HepG2 (cell line): ENCODE results near the gene ESYT2. TPM values are rescaled to one million over a fixed set of nuclear protein-coding genes. Genes with fewer than 3 reads are reported as not detected.

Experiments used
- ATAC-seq: fragments of 200-7000 bp; cut with Tn5 transposase; 3 replicates; pipeline ENCODE4 v1.9.1; 2020; ENCODE audit warnings: mild to moderate bottlenecking, moderate library complexity
- BruUV-seq: library from RNA; stranded (reverse); fragments of 400-500 nt; replicated peaks from 2 replicates; lab custom pipeline; 2021; lab: Mats Ljungman, UMichigan
- CTCF ChIA-PET: fragments of 300-600 bp; formaldehyde crosslinking; extraction: SDS; loops from one replicate; lab custom pipeline; 2021; ENCODE audit warnings: low total read pairs, inconsistent platforms, low intra/inter-chr PET ratio; lab: Yijun Ruan, JAX
- POLR2A ChIA-PET: fragments of 350-600 bp; sonication (Branson Sonifier 250); formaldehyde crosslinking; loops from one replicate; lab custom pipeline; 2020; ENCODE audit warnings: antibody characterized with exemption, inconsistent platforms; lab: Yijun Ruan, JAX
- DNase-seq: peaks from one replicate; pipeline ENCODE4 v3.0.0-alpha.2; 2015; ENCODE audit warnings: low spot score
- FAIRE-seq: peaks from 3 replicates; lab custom pipeline; 2011; peaks lifted over from hg19 to GRCh38; lab: Jason Lieb, UNC
- H2AFZ ChIP-seq: one replicate; pipeline ENCODE4 v1.6.1; 2011; ENCODE audit warnings: low read length, inconsistent platforms
- H3K27ac ChIP-seq: fragments of 300-600 bp; 3 replicates; pipeline ENCODE4 v1.8.0; 2011; ENCODE audit warnings: mixed run types, mild to moderate bottlenecking, mixed read lengths, low read length, inconsistent platforms; ENCODE audit not compliant: insufficient read depth; ENCODE audit errors: extremely low read length
- H3K27me3 ChIP-seq, 2 experiments: fragments of 200-600 bp in 1 of 2; 2 replicates in 1 of 2; 3 replicates in 1 of 2; pipeline versions ENCODE4 v1.6.0 to v1.8.0; 2011; ENCODE audit warnings: low read length in 2 of 2, mild to moderate bottlenecking in 2 of 2, moderate library complexity in 2 of 2, inconsistent platforms in 1 of 2; ENCODE audit not compliant: insufficient read depth in 2 of 2, control insufficient read depth in 1 of 2
- H3K36me3 ChIP-seq, 2 experiments: fragments of 200-600 bp in 1 of 2; replicated peaks in 1 of 2; 2 replicates in 1 of 2; 3 replicates in 1 of 2; pipeline versions ENCODE4 v1.5.1 to v1.8.0; 2011; ENCODE audit warnings: low read length in 2 of 2, inconsistent platforms in 1 of 2; ENCODE audit not compliant: insufficient read depth in 2 of 2, control insufficient read depth in 1 of 2
- H3K4me1 ChIP-seq: 2 replicates; pipeline ENCODE4 v1.5.1; 2012; ENCODE audit warnings: low read length, inconsistent platforms; ENCODE audit not compliant: insufficient read depth
- H3K4me2 ChIP-seq: 2 replicates; pipeline ENCODE4 v1.6.0; 2011; ENCODE audit warnings: low read depth, low read length, inconsistent platforms
- H3K4me3 ChIP-seq, 3 experiments: fragments of 200-600 bp in 1 of 3; sonication (generic), shearing (Covaris generic) in 1 of 3; replicated peaks in 1 of 3; 2 replicates each; pipeline ENCODE4 v1.5.1; 2011 to 2016; ENCODE audit warnings: low read length in 3 of 3, inconsistent platforms in 2 of 3, low read depth in 2 of 3, mild to moderate bottlenecking in 2 of 3, control low read depth in 1 of 3, mixed read lengths in 1 of 3; ENCODE audit not compliant: insufficient read depth in 1 of 3
- H3K79me2 ChIP-seq: one replicate; pipeline ENCODE4 v1.6.1; 2011; ENCODE audit warnings: low read length, inconsistent platforms; ENCODE audit not compliant: insufficient read depth
- H3K9ac ChIP-seq: 2 replicates; pipeline ENCODE4 v1.6.0; 2011; ENCODE audit warnings: mild to moderate bottlenecking, low read depth, low read length, inconsistent platforms; ENCODE audit not compliant: insufficient read depth
- H3K9me3 ChIP-seq: 2 replicates; pipeline ENCODE4 v1.5.1; 2012; ENCODE audit warnings: mild to moderate bottlenecking, low read length
- H4K20me1 ChIP-seq: 2 replicates; pipeline ENCODE4 v1.6.0; 2011; ENCODE audit warnings: inconsistent platforms, mild to moderate bottlenecking, low read length, moderate library complexity; ENCODE audit not compliant: insufficient read depth
- GATA4 ChIP-seq: sonication (generic); IDR thresholded peaks from 2 replicates; pipeline ENCODE4 v1.6.1; 2016; ENCODE audit warnings: antibody characterized with exemption, low read depth, borderline replicate concordance
- HOXA5 ChIP-seq: sonication (generic); formaldehyde crosslinking; IDR thresholded peaks from 2 replicates; pipeline ENCODE4 v1.4.0; 2020; ENCODE audit warnings: missing genetic modification reagents
- IKZF5 ChIP-seq: IDR thresholded peaks from 2 replicates; pipeline ENCODE4 v1.6.1; 2018; ENCODE audit warnings: missing genetic modification reagents, mild to moderate bottlenecking, missing compliant biosample characterization
- ZBTB25 ChIP-seq: IDR thresholded peaks from 2 replicates; pipeline ENCODE4 v1.6.1; 2018; ENCODE audit warnings: missing genetic modification reagents
- ZNF260 ChIP-seq: sonication (generic); formaldehyde crosslinking; IDR thresholded peaks from 2 replicates; pipeline ENCODE4 v1.4.0; 2020; ENCODE audit warnings: missing genetic modification reagents, low read depth, mild to moderate bottlenecking, borderline replicate concordance
- ZNF362 ChIP-seq: sonication (generic); formaldehyde crosslinking; IDR thresholded peaks from 2 replicates; pipeline ENCODE4 v1.4.0; 2020; ENCODE audit warnings: missing genetic modification reagents, mild to moderate bottlenecking, borderline replicate concordance
- ZNF496 ChIP-seq: sonication (generic); formaldehyde crosslinking; IDR thresholded peaks from 2 replicates; pipeline ENCODE4 v1.8.1; 2023; ENCODE audit warnings: mild to moderate bottlenecking, moderate library complexity, missing genetic modification reagents; ENCODE audit not compliant: insufficient replicate concordance
- WGBS: methylation state at CpG from one replicate; pipeline ENCODE4 v1.1.6; 2017; ENCODE audit warnings: low lambda C conversion rate; 5-methylcytosine and 5-hydroxymethylcytosine counted together
- in situ Hi-C: cut with HindIII; loops from 2 replicates; pipeline ENCODE4 v1.10.0; 2017; ENCODE audit warnings: low pct_unique_long_range_greater_than_20kb; ENCODE audit not compliant: extremely low pct_ligation_motif_present
- intact Hi-C: fragments of 100-400 bp; cut with micrococcal nuclease; formaldehyde crosslinking; loops from one replicate; pipeline ENCODE4 v1.10.0; 2022; ENCODE audit not compliant: unreplicated experiment
- polyA plus RNA-seq, 8 experiments: library from polyadenylated mRNA; depleted of rRNA in 3 of 8; stranded (reverse) in 7 of 8; unstranded in 1 of 8; fragments of >200 nt; fragmentation: Illumina TruSeq in 4 of 8; extraction: Trizol in 4 of 8; gene quantifications; 2 replicates each; pipeline versions ENCODE4 v1.2.1 to v1.2.3, GENCODE V29; 2011 to 2016; ENCODE audit warnings: low read depth in 4 of 8, missing spikeins in 1 of 8, mixed read lengths in 1 of 8; ENCODE audit not compliant: insufficient read depth in 1 of 8
- total RNA-seq, 5 experiments: library from RNA; depleted of rRNA; stranded (reverse); fragments of >200 nt; fragmentation: Illumina TruSeq; extraction: Trizol; gene quantifications; 2 replicates each; pipeline ENCODE4 v1.2.3, GENCODE V29; 2016; ENCODE audit warnings: low read depth in 1 of 5

The ESYT2 gene
- total and polyA plus RNA-seq, 2 of the 13 experiments (the other 11 are each of a cell fraction or from before 2014, with no cell fraction given) = 28.5 to 37.3 TPM

GRCh38 chr7:158795272-158795671 lies 34.0 kb downstream of the ESYT2 start:
- POLR2A ChIA-PET = no interaction called here
- CTCF ChIA-PET = no interaction called here
- BruUV-seq = no TSS peak
- Histone ChIP-seq H3K79me2 (no peaks in the 10 kb centered on the region), H3K27me3 (no peaks in the 10 kb centered on the region), H2AFZ (no peak overlapping the region), H3K4me1 (no peaks in the 10 kb centered on the region), H3K4me3 (no peak overlapping the region), H3K9ac (no peak overlapping the region), H3K36me3 (peaks cover 16 to 58% of the 10 kb centered on the region in 2 experiments; a peak in 4 of 5 replicates), H3K4me2 (no peak overlapping the region), H4K20me1 (peaks cover 3% of the 10 kb centered on the region; the same call in 1 of the 2 replicates), H3K27ac (no peak overlapping the region), H3K9me3 (no peaks in the 10 kb centered on the region)
- in situ Hi-C loops = no loop called here
- no peak for ATAC-seq
- no peak for DNase-seq
- intact Hi-C loops = no loop called here
- no peak for FAIRE-seq
- 83% methylated on average over 4 of the region's 4 CpGs for WGBS
- TF ChIP-seq ZNF496 (CRISPR knock-in tag) (no peak), ZNF260 (CRISPR knock-in tag) (no peak), HOXA5 (CRISPR knock-in tag) (no peak), IKZF5 (no peak), ZNF362 (CRISPR knock-in tag) (no peak), GATA4 (no peak), ZBTB25 (CRISPR knock-in tag) (no peak)
